T-helper 1 cell treated with Interleukin-12 subunit alpha and Interleukin-12 subunit beta and Interleukin-4 antibody, amounts not matched to agents 30 ng/mL and 1 ng/mL, for 36 hours (primary cell): Measurements from ENCODE around the gene CCDC93. TPM values are rescaled to one million over a fixed set of nuclear protein-coding genes. Genes with fewer than 3 reads are reported as not detected.

Experiments used
- intact Hi-C: fragments of 100-400 bp; cut with micrococcal nuclease; formaldehyde crosslinking; loops from one replicate; pipeline ENCODE4 v1.15.1; 2024
- total RNA-seq: library from RNA; stranded (reverse); gene quantifications from 2 replicates; pipeline ENCODE4 v1.2.3, GENCODE V29; 2022

The CCDC93 gene
- total RNA-seq = 34.8 and 41.2 TPM in 2 replicates

GRCh38 chr2:118013724-118014491 is at the start of gene CCDC93:
TSS of gene CCDC93 (minus strand) at chr2:118014070. CDS start at chr2:118013995, 75 bp downstream.
- intact Hi-C loops = loop anchor here (1.0 to 5.0 kb wide), 10 partner anchors 11 to 1353 kb away; partner anchors contain the start of genes C2orf76, DBI, DDX18 and INSIG2

GRCh38 chr2:118062669-118063068 is 48.8 kb upstream of the CCDC93 start:
- intact Hi-C loops = no loop called here

GRCh38 chr2:118062048-118062447 is 48.2 kb upstream of the CCDC93 start:
- intact Hi-C loops = no loop called here

GRCh38 chr2:118061135-118061955 is 47.5 kb upstream of the CCDC93 start:
- intact Hi-C loops = loop anchor here (2.0 kb wide), 2 partner anchors 29 to 47 kb away; partner anchors contain the start of gene CCDC93

DNA sequence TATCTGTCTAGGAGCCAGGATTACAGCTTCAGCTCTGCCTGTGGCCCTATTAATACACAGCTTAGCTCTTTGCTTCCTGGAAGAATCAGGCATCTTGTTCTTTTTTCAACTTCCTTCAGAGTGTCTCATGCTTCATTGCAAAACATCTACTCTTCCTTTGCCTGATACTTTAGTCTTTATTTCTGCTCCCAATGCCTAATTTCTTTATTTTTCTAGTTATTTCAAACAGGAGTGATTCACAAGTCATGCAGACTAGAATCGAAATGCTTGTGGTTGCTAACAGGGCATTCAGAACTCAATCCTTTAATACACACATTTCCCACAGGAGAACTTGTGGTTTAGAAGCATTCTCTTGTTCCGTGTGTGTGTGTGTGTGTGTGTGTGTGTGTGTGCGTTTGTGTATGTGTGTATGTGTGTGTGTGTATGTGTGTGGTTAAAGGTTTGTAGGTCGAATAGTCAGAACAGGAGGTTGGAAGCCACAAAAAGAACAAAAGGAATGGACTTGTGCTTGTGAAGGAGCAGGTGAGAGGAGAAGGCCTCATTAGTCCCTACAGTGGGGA is 46.1 kb upstream of the CCDC93 start:
- intact Hi-C loops = loop anchor here (1.0 to 2.0 kb wide), 3 partner anchors 14 to 45 kb away; partner anchors contain the start of gene CCDC93

GRCh38 chr2:118058951-118059350 is 45.1 kb upstream of the CCDC93 start:
- intact Hi-C loops = no loop called here

GRCh38 chr2:118056801-118057200 is 42.9 kb upstream of the CCDC93 start:
- intact Hi-C loops = no loop called here

DNA sequence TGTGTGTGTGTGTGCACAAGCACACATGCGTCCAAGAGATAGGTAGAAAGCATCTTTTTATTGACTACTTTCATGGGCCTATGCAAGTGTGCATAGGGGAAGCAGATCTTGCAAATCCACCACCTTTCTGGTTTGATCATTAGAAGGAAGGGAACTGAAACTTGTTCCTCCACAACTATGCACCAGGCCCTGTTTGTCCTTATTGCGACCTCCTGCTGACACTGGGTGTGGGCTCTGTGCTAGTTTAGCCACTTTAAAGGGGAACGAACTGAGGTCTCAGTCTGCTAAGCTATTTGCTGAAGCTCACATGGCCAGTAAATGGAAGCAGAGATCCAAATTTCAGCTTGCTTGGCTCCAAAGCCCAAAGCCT is 42.3 kb upstream of the CCDC93 start:
- intact Hi-C loops = no loop called here

DNA sequence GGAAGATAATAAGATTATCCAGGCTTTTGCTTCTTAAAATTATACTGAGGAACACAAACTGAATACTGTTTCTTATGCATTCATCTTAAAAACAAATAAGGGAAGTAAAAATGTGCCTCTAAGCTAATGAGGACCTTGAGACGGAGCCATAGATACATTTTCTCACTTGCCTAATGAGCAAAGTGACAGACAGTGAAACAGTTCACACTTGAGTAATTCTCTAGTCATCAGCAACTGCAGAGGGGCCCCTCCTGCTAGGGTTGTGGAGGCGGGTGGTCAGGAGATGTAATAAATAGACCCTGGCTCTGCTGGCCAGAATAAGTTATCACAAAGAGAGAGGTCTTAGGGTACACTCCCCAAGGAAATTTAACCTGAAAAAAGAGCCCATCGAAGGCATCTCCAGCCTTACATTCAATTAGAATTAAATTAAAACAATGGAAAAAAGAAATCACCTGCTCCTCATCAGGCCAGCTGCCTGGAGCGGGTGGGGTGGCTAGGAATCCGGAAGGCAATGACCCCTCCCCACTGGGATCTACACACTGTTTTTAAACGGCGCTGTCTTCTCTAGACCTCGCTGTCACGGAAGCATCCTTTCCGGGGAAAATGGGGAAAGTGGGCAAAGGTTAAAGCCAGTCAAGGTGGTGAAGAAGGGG is 41.8 kb upstream of the CCDC93 start:
- intact Hi-C loops = no loop called here

GRCh38 chr2:118054213-118055008 is 40.5 kb upstream of the CCDC93 start:
- intact Hi-C loops = no loop called here

GRCh38 chr2:118053681-118054080 is 39.8 kb upstream of the CCDC93 start:
- intact Hi-C loops = no loop called here

DNA sequence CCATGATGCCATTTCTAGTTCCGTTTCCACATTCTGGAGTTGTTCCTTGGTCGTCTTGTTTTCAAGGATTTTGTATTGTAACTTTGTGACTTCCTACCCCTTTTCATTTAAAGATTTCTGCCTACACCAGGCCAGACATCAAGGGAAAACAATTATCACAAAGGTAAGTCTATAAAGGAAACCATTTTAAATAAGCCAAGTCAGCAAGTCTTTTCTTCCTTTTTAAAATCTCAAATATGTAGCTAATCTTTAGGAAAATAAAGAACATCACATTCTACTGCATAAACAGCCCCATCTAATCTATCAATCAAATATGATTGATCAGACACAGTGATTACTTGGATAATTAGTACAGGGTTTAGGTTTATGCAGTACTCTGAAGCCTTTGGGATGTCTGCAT is 38.6 kb upstream of the CCDC93 start:
- intact Hi-C loops = no loop called here

- intact Hi-C loops = no loop called here
These were observed 38.0 kb upstream of the CCDC93 start for GRCh38 chr2:118051826-118052358.

- intact Hi-C loops = no loop called here
These were observed 37.1 kb upstream of the CCDC93 start for GRCh38 chr2:118050974-118051373.

DNA sequence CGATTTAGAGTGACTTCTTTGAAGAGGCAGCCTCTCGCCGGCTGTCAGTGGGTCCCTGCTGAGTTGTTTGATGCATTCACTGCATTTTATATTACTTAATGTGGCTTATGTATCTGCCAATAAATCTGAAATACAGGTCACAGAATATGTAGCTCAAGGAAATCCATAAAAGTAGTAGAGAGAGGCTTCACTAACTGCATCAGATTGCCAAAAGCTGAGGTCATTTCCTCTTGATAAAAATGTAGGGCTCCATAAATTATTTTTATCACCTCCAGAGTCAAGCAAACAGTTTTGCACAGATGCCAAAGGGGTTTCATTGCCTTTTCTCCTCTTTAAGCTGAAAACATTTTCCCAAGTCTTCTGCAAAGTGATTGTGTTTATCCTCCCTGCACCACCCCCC is 36.5 kb upstream of the CCDC93 start:
- intact Hi-C loops = no loop called here

DNA sequence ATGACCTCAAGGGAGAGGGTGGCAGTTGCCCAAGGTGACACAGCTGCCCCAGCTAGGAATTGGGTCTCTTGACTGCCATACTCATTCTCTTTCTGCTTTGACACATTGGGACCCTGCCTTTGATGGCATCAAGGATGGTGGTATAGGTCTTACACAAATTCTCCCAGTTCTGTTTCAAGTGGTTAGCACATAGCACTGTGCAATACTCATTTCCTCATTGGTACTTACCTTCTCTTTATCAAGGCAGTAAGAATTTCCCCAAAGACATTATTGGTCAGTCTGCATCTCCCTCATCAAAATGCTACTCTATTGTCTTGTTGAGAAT is 35.9 kb upstream of the CCDC93 start:
- intact Hi-C loops = loop anchor here (5.0 to 10.0 kb wide), 3 partner anchors 53 to 1123 kb away; no protein-coding TSS in a partner anchor

DNA sequence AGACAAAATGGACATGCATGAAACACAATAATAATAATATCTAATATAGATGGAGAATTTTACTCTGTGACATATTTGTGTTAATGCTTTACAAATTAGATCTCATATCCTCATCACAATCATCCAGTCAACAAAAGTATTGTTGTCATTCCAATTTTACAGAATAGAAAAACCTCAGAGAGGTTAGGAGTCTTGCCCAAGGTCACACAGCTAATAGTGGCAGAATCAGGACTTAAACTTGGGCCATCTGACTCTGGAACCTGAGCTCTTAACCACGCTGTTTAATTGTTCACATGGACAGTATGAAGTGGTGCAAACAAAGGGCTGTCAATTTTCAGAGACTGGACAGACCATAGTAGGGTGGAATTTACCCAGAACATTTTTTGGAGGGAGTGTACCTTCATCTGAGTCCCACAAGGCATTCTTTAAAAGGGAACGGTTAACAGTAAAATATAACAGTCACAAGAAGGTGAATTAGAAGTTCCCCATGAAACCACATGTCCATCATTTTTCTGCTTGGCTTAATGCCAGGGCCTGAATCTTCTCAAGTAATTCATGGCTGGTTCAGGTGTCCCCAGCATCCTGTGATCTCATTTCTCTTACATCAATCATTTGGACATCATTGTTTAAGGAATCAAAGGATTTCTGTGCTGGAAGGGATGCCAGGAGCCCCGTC is 35.4 kb upstream of the CCDC93 start:
- intact Hi-C loops = loop anchor here (5.0 to 10.0 kb wide), 3 partner anchors 53 to 1123 kb away; no protein-coding TSS in a partner anchor

- intact Hi-C loops = loop anchor here (5.0 to 10.0 kb wide), 3 partner anchors 54 to 1124 kb away; no protein-coding TSS in a partner anchor
These were observed 34.5 kb upstream of the CCDC93 start for GRCh38 chr2:118048401-118048800.

GRCh38 chr2:118047380-118047826 is 33.5 kb upstream of the CCDC93 start:
- intact Hi-C loops = loop anchor here (1.0 to 10.0 kb wide), 4 partner anchors 55 to 1125 kb away; no protein-coding TSS in a partner anchor
